Stimulated activated naive CD8-positive, alpha-beta T cell treated with anti-CD3 and anti-CD28 coated beads, Interleukin-15, Interleukin-2, amounts not matched to agents 100 U/mL and 50 U/mL, for 24 hours (primary cell): ENCODE data around the gene CKAP5.
"Not testable (repeated sequence)": the region's sequence is repeated elsewhere in the genome, so short reads cannot be mapped to it uniquely, and the experiment has no call there.

Experiments
- ATAC-seq: fragments of 150-1000 bp; cut with Tn5 transposase; one replicate; pipeline ENCODE4 v1.10.0; 2021
- DNase-seq: peaks from one replicate; pipeline ENCODE4 v3.0.0; 2021

CKAP5 gene

DNA sequence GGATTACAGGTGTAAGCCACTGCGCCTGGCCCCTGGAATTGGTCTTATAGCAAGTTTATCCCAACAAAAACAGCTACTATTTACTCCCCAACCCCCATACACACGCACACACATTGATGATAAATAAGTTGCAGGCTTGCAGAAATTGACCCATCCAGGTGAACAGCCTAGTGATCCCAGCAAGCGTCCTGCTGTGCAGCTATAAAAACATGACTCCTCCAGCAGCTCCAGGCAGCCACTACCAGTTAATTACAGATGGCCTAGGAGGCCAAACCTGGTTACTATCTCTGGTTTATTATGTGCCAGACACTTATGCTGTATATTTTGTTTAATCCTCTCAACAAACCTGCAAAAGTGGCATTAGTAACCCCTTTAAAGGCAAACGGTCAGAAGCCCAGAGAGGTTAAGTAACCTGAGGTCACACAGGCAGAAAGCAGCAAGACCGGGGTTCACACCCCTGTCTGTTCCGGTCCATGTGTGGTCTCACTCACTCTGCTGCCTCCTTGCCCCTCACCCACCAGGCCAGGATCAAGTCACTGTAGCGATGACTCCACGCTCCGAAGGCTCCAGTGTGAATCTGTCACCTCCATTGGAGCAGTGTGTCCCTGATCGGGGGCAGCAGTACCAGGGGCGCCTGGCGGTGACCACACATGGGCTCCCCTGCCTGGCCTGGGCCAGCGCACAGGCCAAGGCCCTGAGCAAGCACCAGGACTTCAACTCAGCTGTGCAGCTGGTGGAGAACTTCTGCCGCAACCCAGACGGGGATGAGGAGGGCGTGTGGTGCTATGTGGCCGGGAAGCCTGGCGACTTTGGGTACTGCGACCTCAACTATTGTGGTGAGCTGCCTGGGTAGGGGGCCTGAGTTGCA, 120.5 kb downstream of the CKAP5 start:
- ATAC-seq (no peak), DNase-seq (no peak)

DNA sequence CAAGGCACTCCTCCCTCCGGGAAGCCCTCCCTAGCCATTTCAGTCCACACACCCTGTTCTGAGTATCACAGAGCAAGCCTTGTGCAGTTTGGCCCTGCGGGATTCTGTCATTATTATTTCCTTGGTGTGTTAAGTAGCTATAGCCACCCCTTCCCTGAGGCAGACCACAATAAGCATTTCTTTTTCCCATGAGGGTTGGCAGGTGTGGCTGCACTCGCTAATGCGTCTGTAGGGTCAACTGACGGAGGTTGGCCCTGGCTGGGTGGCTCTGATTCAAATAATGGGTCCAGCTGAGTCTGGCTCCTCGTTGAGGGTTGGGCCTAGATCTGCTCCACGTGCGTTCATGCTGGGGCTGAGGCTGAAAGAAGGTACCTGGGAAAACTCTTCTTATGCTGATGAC, 122.0 kb downstream of the CKAP5 start:
- no peak for ATAC-seq
- no peak for DNase-seq

DNA sequence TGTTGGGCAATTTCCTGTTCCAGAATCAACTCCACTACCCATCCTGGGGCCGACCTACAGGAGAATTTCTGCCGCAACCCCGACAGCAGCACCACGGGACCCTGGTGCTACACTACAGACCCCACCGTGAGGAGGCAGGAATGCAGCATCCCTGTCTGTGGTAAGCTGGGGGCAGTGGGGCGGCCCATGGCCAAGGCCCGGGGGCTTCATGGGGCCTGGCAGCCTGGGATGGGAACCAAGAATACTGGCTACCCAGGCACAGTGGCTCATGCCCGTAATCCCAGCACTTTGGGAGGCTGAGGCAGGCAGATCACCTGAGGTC, 122.8 kb downstream of the CKAP5 start:
- no peak for DNase-seq
- no peak for ATAC-seq

- DNase-seq (no peak), ATAC-seq (no peak)
Observed at GRCh38 chr11:46722566-46723358, 123.3 kb downstream of the CKAP5 start.

DNA sequence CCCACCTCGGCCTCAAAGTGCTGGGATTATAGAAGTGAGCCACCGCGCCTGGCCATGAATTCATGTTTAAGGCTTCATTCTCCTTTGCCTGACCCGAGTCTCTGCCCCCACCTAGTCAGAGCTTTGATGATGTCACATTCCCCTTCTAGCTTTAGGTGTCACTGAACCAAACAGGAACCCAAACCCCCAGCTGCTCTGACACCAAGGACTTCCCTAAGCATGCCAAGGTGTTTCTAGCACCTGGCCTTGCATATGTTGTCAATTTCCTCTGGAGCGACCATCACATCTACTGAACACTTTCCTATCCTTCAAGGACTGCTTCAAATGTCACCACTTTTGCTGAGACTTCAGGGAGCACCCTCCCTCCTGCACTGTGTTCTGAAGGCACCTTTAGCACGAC, 124.8 kb downstream of the CKAP5 start:
- ATAC-seq, result no peak

DNA sequence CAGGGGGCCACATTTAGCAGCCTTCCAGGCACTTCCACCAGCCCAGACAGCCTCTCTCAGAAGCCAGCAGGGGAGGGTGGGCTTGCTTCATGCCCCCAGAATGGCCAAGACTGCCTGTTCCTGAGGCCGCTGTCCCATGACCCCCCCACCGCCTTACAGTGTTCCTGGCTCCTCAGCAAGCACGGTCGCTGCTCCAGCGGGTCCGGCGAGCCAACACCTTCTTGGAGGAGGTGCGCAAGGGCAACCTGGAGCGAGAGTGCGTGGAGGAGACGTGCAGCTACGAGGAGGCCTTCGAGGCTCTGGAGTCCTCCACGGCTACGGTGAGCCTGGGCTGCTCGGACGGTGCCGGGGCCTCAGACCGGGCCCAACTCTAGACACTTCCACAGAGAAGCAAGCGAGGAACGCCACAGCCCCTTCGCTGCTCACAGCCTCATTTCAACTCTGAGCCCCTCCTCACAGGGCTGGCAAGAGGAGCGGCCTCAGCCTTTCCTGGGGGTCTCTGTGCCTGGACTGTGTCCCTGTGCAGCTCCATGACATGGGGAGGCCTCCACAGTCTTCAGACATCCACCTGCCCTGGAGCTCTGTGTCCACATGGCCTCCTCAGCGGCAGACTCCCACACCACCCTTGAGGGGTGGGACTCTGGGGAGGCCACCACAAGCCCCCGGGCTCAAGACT, 126.4 kb downstream of the CKAP5 start:
- ATAC-seq (no peak), DNase-seq (no peak)

More for the DNA sequence above, 124.8 kb downstream of the CKAP5 start:
- no peak for DNase-seq

- DNase-seq, result no peak
- no peak for ATAC-seq
Observed at GRCh38 chr11:46719048-46719542, 127.0 kb downstream of the CKAP5 start, which contains the start of gene F2. Gene F2 (plus strand): TSS chr11:46719213. CDS start chr11:46719236, 23 bp downstream.

GRCh38 chr11:46718155-46719019, 127.7 kb downstream of the CKAP5 start:
- ATAC-seq, result no peak
- DNase-seq, result no peak

DNA sequence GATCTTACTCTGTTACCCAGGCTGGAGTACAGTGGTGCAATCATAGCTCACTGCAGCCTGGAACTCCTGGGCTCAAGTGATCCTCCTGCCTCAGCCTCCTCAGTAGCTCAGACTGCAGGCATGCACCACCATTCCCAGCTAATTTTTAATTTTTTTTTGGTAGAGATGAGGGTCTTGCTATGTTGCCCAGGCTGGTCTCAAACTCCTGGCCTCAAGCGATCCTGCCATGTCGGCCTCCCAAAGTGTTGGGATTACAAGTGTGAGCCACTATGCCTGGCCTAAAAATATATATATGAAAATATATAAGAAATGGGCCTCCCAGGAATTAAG, 128.3 kb downstream of the CKAP5 start:
- not testable (repeated sequence) for ATAC-seq

DNA sequence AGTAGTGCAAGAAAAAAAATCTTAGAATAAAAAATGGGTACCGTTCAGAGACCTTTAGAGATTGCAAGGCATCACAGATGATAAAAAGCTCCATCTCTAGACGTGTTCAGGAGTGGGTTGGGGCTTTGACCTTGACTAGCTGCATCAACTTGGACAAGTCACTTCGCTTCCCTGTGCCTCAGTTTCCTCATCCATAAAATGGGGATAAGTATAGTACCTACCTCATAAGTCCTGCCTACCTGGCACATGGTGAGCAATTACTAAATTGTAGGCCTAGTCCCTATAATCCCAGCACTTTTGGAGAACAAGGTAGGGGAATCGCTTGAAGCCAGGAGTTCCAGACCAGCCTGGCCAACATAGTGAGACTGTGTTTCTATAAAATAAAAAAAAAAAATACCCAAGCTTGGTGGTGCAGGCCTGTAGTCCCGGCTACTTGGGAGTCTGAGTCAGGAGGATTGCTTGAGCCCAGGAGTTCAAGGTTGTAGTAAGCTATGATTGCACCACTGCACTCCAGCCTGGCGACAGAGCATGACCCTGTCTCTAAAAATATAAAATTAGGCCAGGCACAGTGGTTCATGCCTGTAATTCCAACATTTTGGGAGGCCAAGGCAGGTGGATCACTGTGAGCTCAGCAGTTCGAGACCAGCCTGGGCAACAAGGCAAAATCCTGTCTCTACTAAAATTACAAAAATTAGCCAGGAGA, 133.1 kb downstream of the CKAP5 start:
- DNase-seq, result no peak
- ATAC-seq, result no peak

More for the DNA sequence above, 128.3 kb downstream of the CKAP5 start:
- DNase-seq, result not testable (repeated sequence)

- ATAC-seq, result no peak
Observed at GRCh38 chr11:46711303-46711702, 134.8 kb downstream of the CKAP5 start.

GRCh38 chr11:46710821-46711269, 135.2 kb downstream of the CKAP5 start:
- DNase-seq (no peak), ATAC-seq (no peak)

More at GRCh38 chr11:46711303-46711702, 134.8 kb downstream of the CKAP5 start:
- DNase-seq, result no peak

DNA sequence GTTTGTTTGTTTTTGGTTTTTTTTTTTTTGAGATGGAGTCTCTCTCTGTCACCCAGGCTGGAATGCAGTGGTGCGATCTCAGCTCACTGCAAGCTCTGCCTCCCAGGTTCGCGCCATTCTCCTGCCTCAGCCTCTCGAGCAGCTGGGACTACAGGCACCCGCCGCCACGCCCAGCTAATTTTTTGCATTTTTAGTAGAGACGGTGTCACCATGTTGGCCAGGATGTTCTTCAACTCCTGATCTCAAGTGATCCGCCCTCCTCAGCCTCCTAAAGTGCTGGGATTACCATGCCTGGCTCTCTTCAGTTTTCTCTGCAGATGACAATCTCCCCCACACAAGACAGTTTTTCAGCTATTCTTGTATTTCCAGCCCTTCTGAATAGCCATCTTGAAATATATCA, 136.7 kb downstream of the CKAP5 start:
- not testable (repeated sequence) for ATAC-seq, DNase-seq

DNA sequence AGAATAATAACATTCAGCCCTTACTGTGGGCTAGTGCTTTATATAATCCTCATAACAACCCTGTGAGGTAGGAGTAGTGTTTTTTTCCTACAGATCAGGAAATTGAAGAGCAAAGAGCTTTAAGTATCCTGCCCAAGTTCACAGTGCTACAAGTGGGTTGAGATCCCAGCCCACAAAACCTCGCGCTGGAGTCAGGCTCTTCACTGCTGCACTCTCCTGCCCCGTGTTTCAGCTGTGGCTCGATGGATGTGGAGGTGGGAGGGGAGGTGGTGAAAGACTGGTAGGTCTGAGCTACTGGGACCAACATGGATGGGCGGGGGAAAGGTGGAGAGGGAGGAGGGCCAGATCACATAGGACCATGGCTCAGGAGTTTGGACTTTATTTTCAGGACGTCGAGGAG, 139.2 kb downstream of the CKAP5 start:
- DNase-seq (no peak), ATAC-seq (no peak)

DNA sequence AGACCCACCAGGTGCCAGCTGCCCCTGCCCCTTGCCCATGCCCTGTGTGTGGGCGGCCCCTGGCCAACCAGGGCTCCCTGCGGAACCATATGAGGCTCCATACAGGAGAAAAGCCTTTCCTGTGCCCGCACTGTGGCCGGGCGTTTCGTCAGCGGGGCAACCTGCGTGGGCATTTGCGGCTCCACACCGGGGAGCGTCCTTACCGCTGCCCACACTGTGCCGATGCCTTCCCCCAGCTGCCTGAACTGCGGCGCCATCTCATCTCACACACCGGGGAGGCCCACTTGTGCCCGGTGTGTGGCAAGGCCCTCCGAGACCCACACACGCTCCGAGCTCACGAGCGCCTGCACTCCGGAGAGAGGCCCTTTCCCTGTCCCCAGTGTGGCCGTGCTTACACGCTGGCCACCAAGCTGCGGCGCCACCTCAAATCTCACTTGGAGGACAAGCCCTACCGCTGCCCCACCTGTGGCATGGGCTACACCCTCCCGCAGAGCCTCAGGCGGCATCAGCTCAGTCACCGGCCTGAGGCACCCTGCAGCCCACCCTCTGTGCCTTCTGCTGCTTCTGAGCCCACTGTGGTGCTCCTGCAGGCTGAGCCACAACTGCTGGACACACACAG, 140.9 kb downstream of the CKAP5 start:
- DNase-seq (no peak), ATAC-seq (no peak)

- peak; percentile 27 for DNase-seq
- ATAC-seq, result no peak
Observed at GRCh38 chr11:46701078-46701654, 144.9 kb downstream of the CKAP5 start.

DNA sequence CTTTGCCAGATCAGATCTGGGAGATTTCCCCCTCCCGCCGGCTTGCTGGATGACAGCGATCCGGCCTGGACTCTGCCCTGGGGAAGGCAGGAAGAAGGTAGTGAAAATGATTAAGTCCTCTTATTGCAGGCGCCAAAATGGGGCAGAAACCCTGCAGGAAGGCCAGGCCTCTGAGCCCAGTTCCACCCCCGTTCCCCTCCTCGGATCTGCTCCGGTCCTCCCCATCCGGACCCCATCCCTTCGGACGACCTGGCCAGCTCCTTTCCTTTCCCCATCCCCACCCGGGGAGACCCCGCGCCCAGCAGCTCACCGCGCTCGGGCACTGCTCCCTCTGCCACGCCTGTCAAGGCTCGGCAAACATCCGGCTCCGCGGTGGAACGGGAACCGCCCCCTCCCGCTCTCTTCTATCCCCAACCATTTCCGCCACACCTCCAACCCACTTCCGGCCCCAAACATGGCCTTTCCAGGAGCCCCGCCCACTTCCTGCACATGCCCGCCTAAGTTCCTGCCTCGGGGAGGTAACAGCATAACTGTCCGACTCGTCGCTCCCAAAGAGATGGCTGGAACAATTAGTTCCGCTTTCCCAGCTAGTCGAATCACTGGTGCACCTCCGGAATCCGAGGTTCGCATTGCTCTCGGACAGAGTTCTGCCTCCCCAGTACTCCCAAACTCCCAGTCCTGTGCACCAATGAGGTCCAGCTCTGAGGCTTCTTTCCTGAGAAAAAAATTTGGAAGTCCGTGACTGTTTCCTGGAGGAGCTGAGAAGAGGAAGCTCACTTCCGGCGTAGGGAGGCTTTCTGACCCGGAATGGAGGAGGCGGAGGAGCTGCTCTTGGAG, 145.6 kb downstream of the CKAP5 start, which contains the start of the genes ARHGAP1 and ZNF408:
ARHGAP1 (minus strand) TSS at position 379 of the 837 bp plus-strand sequence. CDS start 4,512 bp downstream, outside the sequence.
ZNF408 (plus strand) TSS at position 791 of the 837 bp plus-strand sequence; CDS start at position 808, 17 bp downstream.
- peak; percentile 92 for ATAC-seq
- peak; percentile 100 for DNase-seq

DNA sequence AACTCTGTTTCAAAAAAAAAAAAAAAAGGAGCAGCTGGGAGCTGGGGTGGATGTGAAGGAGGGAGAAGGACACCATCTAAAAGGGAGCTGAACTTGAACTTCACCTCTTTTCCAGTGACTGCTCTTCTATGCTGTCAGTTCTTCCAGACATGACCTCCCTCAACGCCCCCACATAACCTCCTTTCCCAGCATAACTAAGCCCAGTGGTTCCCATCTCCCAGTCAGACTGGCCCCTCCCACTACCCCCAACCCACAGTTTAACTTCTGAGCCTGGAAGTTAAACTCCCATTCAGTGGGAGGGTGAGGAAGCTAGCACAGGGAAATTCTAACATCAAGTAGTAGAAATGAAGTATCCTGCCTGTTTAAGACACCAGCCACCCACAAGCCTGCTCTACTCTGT, 147.5 kb downstream of the CKAP5 start:
- DNase-seq (no peak), ATAC-seq (no peak)

DNA sequence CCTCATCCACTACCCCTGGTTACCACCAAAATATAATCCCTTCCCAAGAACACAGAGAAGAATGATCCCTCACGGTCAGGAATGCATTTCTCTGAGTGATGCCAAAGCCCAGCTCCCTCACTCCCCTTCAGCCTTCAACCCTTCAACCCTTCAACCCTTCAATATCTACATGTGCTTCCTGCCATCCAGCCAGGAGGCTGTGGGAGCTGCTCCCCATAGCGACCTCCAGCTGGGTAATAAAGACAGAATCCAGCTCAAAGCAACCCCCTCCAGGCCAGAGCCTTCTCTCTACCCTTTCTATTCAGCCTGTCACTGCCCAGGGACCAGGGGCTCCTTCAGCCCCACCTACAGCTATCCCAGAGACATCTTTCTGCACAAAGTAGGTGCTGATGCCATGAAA, 148.4 kb downstream of the CKAP5 start:
- no peak for ATAC-seq

More for the DNA sequence above, 148.4 kb downstream of the CKAP5 start:
- no peak for DNase-seq
